Pons (tissue), 1 donor: Measurements from ENCODE around the gene ZCRB1.
A peak's percentile ranks its signal among the peaks of the same experiment; 100 is the strongest.
"Not testable (repeated sequence)": the region's sequence is repeated elsewhere in the genome, so short reads cannot be mapped to it uniquely, and the experiment has no call there.

ENCODE experiments used
- DNase-seq: peaks from one replicate; pipeline ENCODE4 v3.0.0-alpha.2; 2016; ENCODE audit warnings: low spot score

Gene ZCRB1

GRCh38 chr12:42325653-42326474, at the start of gene ZCRB1, which contains the start of gene PPHLN1:
ZCRB1 (minus strand) TSS chr12:42326094; CDS start chr12:42324102, 1,992 bp downstream.
PPHLN1 (plus strand) TSS chr12:42326167; CDS start chr12:42335903, 9,736 bp downstream.
- peak; percentile 72 for DNase-seq

GRCh38 chr12:42373669-42374068, 47.8 kb upstream of the ZCRB1 start:
- no peak for DNase-seq

- DNase-seq, result peak; percentile 79
These were observed 46.4 kb upstream of the ZCRB1 start for GRCh38 chr12:42372154-42372791.

GRCh38 chr12:42370013-42370412, 44.1 kb upstream of the ZCRB1 start:
- DNase-seq, result no peak

GRCh38 chr12:42365486-42365885, 39.6 kb upstream of the ZCRB1 start:
- no peak for DNase-seq

- DNase-seq, result no peak
These were observed 38.8 kb upstream of the ZCRB1 start for GRCh38 chr12:42364692-42365091.

- DNase-seq, result no peak
These were observed 36.9 kb upstream of the ZCRB1 start for GRCh38 chr12:42362647-42363260.

GRCh38 chr12:42361909-42362646, 36.2 kb upstream of the ZCRB1 start:
- no peak for DNase-seq

GRCh38 chr12:42360747-42361403, 35.0 kb upstream of the ZCRB1 start:
- no peak for DNase-seq

- DNase-seq, result no peak
These were observed 30.4 kb upstream of the ZCRB1 start for GRCh38 chr12:42356344-42356743.

- DNase-seq, result not testable (repeated sequence)
These were observed 24.1 kb upstream of the ZCRB1 start for GRCh38 chr12:42350021-42350407.

- DNase-seq, result not testable (repeated sequence)
These were observed 23.5 kb upstream of the ZCRB1 start for GRCh38 chr12:42349119-42350020.

GRCh38 chr12:42346403-42347002, 20.6 kb upstream of the ZCRB1 start:
- no peak for DNase-seq

- no peak for DNase-seq
These were observed 17.8 kb upstream of the ZCRB1 start for GRCh38 chr12:42343721-42344120.

GRCh38 chr12:42342028-42342427, 16.1 kb upstream of the ZCRB1 start:
- DNase-seq, result no peak

- no peak for DNase-seq
These were observed 12.4 kb upstream of the ZCRB1 start for GRCh38 chr12:42338280-42338679.

GRCh38 chr12:42336286-42336685, 10.4 kb upstream of the ZCRB1 start:
- DNase-seq, result no peak

GRCh38 chr12:42332301-42333285, 6.7 kb upstream of the ZCRB1 start:
- peak; percentile 63 for DNase-seq

- DNase-seq, result not testable (repeated sequence)
These were observed 4.2 kb upstream of the ZCRB1 start for GRCh38 chr12:42330097-42330496.
